ENCODE measurements around the gene SLC13A5.

Gene SLC13A5

DNA sequence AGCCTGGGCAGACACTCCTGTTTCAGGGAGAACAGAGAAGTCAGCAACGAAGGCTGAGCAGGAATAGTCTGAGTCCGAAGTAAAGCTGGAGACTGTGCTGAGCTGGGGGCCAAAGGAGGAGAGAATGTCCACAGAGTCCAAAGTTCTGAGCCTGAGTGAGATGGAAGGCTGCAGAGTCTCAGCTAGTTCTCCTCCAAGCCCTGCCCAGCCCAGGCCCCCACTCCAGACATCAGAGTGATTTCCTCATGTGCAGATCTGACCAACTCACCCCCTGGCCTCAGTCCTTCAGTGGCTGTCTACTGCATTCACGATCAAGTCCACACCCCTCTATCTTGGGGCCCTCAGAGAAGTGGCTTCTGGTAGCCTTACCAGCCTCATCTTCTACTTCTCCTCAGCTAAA, 21.6 kb downstream of the SLC13A5 start:
- TF ChIP-seq, protein P1, sequence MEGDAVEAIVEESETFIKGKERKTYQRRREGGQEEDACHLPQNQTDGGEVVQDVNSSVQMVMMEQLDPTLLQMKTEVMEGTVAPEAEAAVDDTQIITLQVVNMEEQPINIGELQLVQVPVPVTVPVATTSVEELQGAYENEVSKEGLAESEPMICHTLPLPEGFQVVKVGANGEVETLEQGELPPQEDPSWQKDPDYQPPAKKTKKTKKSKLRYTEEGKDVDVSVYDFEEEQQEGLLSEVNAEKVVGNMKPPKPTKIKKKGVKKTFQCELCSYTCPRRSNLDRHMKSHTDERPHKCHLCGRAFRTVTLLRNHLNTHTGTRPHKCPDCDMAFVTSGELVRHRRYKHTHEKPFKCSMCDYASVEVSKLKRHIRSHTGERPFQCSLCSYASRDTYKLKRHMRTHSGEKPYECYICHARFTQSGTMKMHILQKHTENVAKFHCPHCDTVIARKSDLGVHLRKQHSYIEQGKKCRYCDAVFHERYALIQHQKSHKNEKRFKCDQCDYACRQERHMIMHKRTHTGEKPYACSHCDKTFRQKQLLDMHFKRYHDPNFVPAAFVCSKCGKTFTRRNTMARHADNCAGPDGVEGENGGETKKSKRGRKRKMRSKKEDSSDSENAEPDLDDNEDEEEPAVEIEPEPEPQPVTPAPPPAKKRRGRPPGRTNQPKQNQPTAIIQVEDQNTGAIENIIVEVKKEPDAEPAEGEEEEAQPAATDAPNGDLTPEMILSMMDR (IDR thresholded peaks at IDR 0.05) = no peak

- TF ChIP-seq, protein P1 (IDR thresholded peaks at IDR 0.05) = no peak
Measured at GRCh38 chr17:6690641-6691040, 22.5 kb downstream of the SLC13A5 start.

GRCh38 chr17:6688944-6689343, 24.2 kb downstream of the SLC13A5 start:
- TF ChIP-seq, protein P1 (IDR thresholded peaks at IDR 0.05) = no peak

DNA sequence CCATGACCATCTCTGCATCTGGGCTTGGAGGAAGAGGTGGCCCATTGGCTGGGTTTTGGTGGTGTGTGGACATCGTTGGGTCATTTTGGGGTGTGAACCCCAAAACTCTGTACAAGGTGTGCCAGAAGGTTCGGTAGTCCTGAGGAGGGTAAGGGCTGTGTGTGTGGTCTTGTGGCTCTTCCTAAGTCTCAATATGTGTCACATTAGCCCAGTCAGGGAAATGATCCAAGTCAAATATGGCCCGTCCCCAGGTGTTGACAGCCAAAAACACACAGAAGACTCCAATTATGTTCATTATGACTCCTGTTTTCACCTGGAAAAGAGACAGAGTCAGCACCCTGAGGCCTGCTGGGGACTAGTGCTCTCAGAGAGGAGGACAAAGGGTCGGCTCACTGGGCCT, 27.1 kb downstream of the SLC13A5 start:
- TF ChIP-seq, protein P1 (IDR thresholded peaks at IDR 0.05) = no peak

- TF ChIP-seq, protein P1 (IDR thresholded peaks at IDR 0.05) = no peak
Measured at GRCh38 chr17:6684881-6685767, 28.0 kb downstream of the SLC13A5 start.

- TF ChIP-seq, protein P1 (IDR thresholded peaks at IDR 0.05) = no peak
Measured at GRCh38 chr17:6684460-6684783, 28.7 kb downstream of the SLC13A5 start.

DNA sequence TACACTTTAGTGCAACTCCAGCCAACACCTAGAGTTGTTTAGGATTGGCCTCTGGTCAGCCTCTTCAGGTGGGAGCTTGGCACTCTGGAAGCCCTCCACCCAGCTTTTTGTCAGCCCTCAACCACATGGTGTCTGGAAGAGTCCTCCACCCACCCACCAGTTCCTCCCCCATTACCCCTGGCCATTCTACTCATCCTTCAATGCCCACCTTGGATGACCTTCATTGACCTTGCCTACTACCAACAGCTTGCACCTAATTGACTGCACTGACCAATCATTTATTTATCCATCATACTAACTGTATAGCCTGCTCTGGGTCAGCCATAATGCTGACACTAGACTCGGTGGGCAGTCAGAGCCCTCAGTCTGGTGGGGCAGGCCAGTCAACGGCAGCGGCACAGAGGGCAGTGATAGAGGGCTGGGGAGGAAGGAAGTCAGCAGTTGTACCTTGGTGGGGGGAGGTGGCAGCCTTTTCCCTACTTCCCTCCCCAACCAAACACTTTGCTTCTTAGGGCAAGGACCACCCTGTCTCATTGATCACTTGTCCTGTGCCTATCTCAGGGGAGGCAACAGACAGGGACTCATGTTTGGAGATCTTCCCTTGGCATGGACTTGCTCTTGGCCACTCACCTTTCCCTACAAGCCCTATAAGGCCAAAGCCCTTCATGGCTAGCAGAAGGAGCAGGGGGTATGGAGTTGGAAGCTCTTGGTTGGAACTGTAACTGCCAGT, 29.3 kb downstream of the SLC13A5 start:
- TF ChIP-seq, protein P1 (IDR thresholded peaks at IDR 0.05) = no peak

All from LNCAP (cell line).